H9 (cell line): Measurements from ENCODE around the gene HIPK2. TPM values are rescaled to one million over a fixed set of nuclear protein-coding genes. Genes with fewer than 3 reads are reported as not detected.

Source experiments
- DNase-seq: peaks from one replicate; pipeline ENCODE4 v3.0.0-alpha.2; 2017
- H2AFZ ChIP-seq: one replicate; pipeline ENCODE4 v1.6.1; 2013; ENCODE audit warnings: mild to moderate bottlenecking, low read length, control low read depth, moderate library complexity
- H2AK5ac ChIP-seq: 2 replicates; pipeline ENCODE4 v1.6.1; 2013; ENCODE audit warnings: low read length, control low read depth, mixed read lengths; ENCODE audit not compliant: insufficient read length
- H2BK120ac ChIP-seq: one replicate; pipeline ENCODE4 v1.6.1; 2013; ENCODE audit warnings: low read depth, mild to moderate bottlenecking, low read length, control low read depth, inconsistent platforms; ENCODE audit not compliant: poor library complexity, severe bottlenecking
- H2BK12ac ChIP-seq: 2 replicates; pipeline ENCODE4 v1.6.1; 2013; ENCODE audit warnings: low read length, control low read depth, mixed read lengths, low read depth; ENCODE audit not compliant: insufficient read length
- H2BK15ac ChIP-seq: 2 replicates; pipeline ENCODE4 v1.6.1; 2013; ENCODE audit warnings: low read depth, low read length, control low read depth
- H2BK20ac ChIP-seq: one replicate; pipeline ENCODE4 v1.6.1; 2013; ENCODE audit warnings: low read depth, mild to moderate bottlenecking, low read length, control low read depth, inconsistent platforms; ENCODE audit not compliant: poor library complexity, severe bottlenecking
- H2BK5ac ChIP-seq: 2 replicates; pipeline ENCODE4 v1.6.1; 2013; ENCODE audit warnings: low read length, control low read depth, mixed read lengths; ENCODE audit not compliant: insufficient read length
- H3K14ac ChIP-seq: 2 replicates; pipeline ENCODE4 v1.6.1; 2013; ENCODE audit warnings: low read length, control low read depth; ENCODE audit not compliant: insufficient read depth
- H3K18ac ChIP-seq: 2 replicates; pipeline ENCODE4 v1.6.1; 2013; ENCODE audit warnings: low read depth, mild to moderate bottlenecking, mixed read lengths, low read length, control low read depth; ENCODE audit not compliant: insufficient read length
- H3K23ac ChIP-seq: 2 replicates; pipeline ENCODE4 v1.6.1; 2013; ENCODE audit warnings: low read length, control low read depth, mixed read lengths, low read depth; ENCODE audit not compliant: insufficient read length
- H3K23me2 ChIP-seq: 2 replicates; pipeline ENCODE4 v1.6.1; 2013; ENCODE audit warnings: low read depth, mild to moderate bottlenecking, mixed read lengths, low read length, control low read depth; ENCODE audit not compliant: insufficient read length, poor library complexity, severe bottlenecking
- H3K27ac ChIP-seq: 2 replicates; pipeline ENCODE4 v1.5.1; 2013; ENCODE audit warnings: low read length, control low read depth, mixed read lengths, low read depth; ENCODE audit not compliant: insufficient read length
- H3K27me3 ChIP-seq: 2 replicates; pipeline ENCODE4 v1.6.1; 2013; ENCODE audit warnings: low read length, control low read depth, inconsistent platforms; ENCODE audit not compliant: insufficient read depth
- H3K4ac ChIP-seq: 2 replicates; pipeline ENCODE4 v1.6.1; 2013; ENCODE audit warnings: low read depth, mild to moderate bottlenecking, control low read depth, inconsistent platforms, low read length, moderate library complexity
- H3K4me1 ChIP-seq: 2 replicates; pipeline ENCODE4 v1.6.1; 2013; ENCODE audit warnings: low read length, control low read depth, inconsistent platforms; ENCODE audit not compliant: insufficient read depth
- H3K4me2 ChIP-seq: 2 replicates; pipeline ENCODE4 v1.6.1; 2013; ENCODE audit warnings: low read length, control low read depth, mixed read lengths; ENCODE audit not compliant: insufficient read length, insufficient read depth
- H3K56ac ChIP-seq: 2 replicates; pipeline ENCODE4 v1.6.1; 2013; ENCODE audit warnings: low read depth, mild to moderate bottlenecking, mixed read lengths, low read length, control low read depth; ENCODE audit not compliant: insufficient read length
- H3K79me1 ChIP-seq: 2 replicates; pipeline ENCODE4 v1.6.1; 2013; ENCODE audit warnings: low read depth, mild to moderate bottlenecking, moderate library complexity, low read length, control low read depth, inconsistent platforms; ENCODE audit not compliant: insufficient read depth, poor library complexity, severe bottlenecking
- H3K79me2 ChIP-seq: 2 replicates; pipeline ENCODE4 v1.6.1; 2013; ENCODE audit warnings: low read length, control low read depth, inconsistent platforms; ENCODE audit not compliant: insufficient read depth
- H3K9ac ChIP-seq: 2 replicates; pipeline ENCODE4 v1.6.1; 2013; ENCODE audit warnings: low read length, control low read depth, mixed read lengths; ENCODE audit not compliant: insufficient read length; ENCODE audit errors: extremely low read depth
- H3K9me3 ChIP-seq: one replicate; pipeline ENCODE4 v1.6.1; 2013; ENCODE audit warnings: low read depth, low read length, inconsistent platforms; ENCODE audit not compliant: control insufficient read depth
- H3T11ph ChIP-seq: one replicate; pipeline ENCODE4 v1.6.1; 2013; ENCODE audit warnings: mild to moderate bottlenecking, low read length, control low read depth, inconsistent platforms
- H4K20me1 ChIP-seq: one replicate; pipeline ENCODE4 v1.6.1; 2013; ENCODE audit not compliant: control insufficient read depth, insufficient read length, insufficient read depth
- H4K5ac ChIP-seq: 2 replicates; pipeline ENCODE4 v1.6.1; 2013; ENCODE audit warnings: low read depth, mild to moderate bottlenecking, mixed read lengths, low read length, control low read depth; ENCODE audit not compliant: insufficient read length
- H4K8ac ChIP-seq: replicated peaks from 2 replicates; pipeline ENCODE4 v1.6.1; 2013; ENCODE audit warnings: low read length, control low read depth, mixed read lengths, low read depth; ENCODE audit not compliant: insufficient read length
- H4K91ac ChIP-seq: 2 replicates; pipeline ENCODE4 v1.6.1; 2013; ENCODE audit warnings: low read depth, mild to moderate bottlenecking, moderate library complexity, mixed read lengths, low read length, control low read depth; ENCODE audit not compliant: insufficient read length
- H3K27ac Mint-ChIP-seq, 3 experiments: 2 replicates in 2 of 3; 3 replicates in 1 of 3; pipeline ENCODE4 v1.8.0; 2020 to 2021; ENCODE audit warnings: mixed read lengths in 3 of 3, mild to moderate bottlenecking in 1 of 3, moderate library complexity in 1 of 3
- H3K27me3 Mint-ChIP-seq: 2 replicates; pipeline ENCODE4 v1.8.0; 2021; ENCODE audit warnings: low read depth, mild to moderate bottlenecking, moderate library complexity, mixed read lengths
- H3K36me3 Mint-ChIP-seq, 3 experiments: 2 replicates in 2 of 3; 3 replicates in 1 of 3; pipeline ENCODE4 v1.8.0; 2020 to 2021; ENCODE audit warnings: low read depth in 3 of 3, mixed read lengths in 3 of 3; ENCODE audit not compliant: insufficient read depth in 1 of 3
- H3K4me1 Mint-ChIP-seq, 2 experiments: 2 replicates each; pipeline ENCODE4 v1.8.0; 2020; ENCODE audit warnings: mixed read lengths in 2 of 2
- H3K4me3 Mint-ChIP-seq, 2 experiments: 2 replicates in 1 of 2; 3 replicates in 1 of 2; pipeline ENCODE4 v1.8.0; 2020 to 2021; ENCODE audit warnings: mild to moderate bottlenecking in 2 of 2, mixed read lengths in 2 of 2, moderate library complexity in 1 of 2
- H3K9me3 Mint-ChIP-seq, 2 experiments: 2 replicates in 1 of 2; 3 replicates in 1 of 2; pipeline ENCODE4 v1.8.0; 2020; ENCODE audit warnings: mild to moderate bottlenecking in 2 of 2, mixed read lengths in 2 of 2, moderate library complexity in 1 of 2
- WGBS: extraction: QIAGEN DNeasy Blood & Tissue Kit; methylation state at CpG from one replicate; pipeline ENCODE4 v1.1.7; 2013; ENCODE audit warnings: missing lambda C conversion rate, low lambda C conversion rate, mixed read lengths; ENCODE audit not compliant: insufficient read length; ENCODE audit errors: extremely low coverage; 5-methylcytosine and 5-hydroxymethylcytosine counted together
- total RNA-seq: library from RNA; stranded (reverse); gene quantifications from 2 replicates; pipeline ENCODE4 v1.2.1, GENCODE V29; 2021
- TF ChIP-seq, protein P1 (sequence below): fragments of 200-600 bp; sonication (generic); conservative IDR thresholded peaks from 3 replicates; pipeline ENCODE4 v1.8.0; 2021; ENCODE audit warnings: antibody characterized with exemption, mild to moderate bottlenecking

Gene HIPK2
- total RNA-seq, 1 experiment from 2014 or later: 21.9 TPM

DNA sequence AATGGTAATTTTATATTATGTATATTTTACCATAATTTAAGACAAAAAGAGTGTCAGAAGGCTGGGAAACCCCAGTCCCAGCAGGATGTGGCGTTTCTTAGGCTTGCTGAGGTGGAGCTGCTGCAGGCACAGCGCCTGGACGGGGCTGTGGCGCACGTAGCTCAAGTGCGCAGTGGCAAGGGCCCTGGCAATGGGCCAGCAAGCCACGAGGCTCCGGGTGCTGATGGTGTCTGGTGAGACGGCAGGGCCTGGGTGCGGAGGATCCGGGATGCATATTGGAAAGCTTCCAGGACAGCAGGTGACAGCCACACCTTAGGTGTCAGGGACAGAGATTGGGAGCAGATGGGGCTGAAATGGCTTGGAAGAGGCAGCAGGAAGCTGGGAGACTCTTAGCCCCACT lies 217.1 kb downstream of the HIPK2 start:
- Histone ChIP-seq H3K27ac (no peak overlapping the region), H2BK120ac (no peak overlapping the region), H4K91ac (no peak overlapping the region), H3K79me1 (no peaks in the 10 kb centered on the region), H2AK5ac (no peak overlapping the region), H3K27me3 (no peaks in the 10 kb centered on the region), H3K79me2 (no peaks in the 10 kb centered on the region), H2BK20ac (no peak overlapping the region), H3K9me3 (no peaks in the 10 kb centered on the region), H3K23me2 (no peaks in the 10 kb centered on the region), H3K9ac (no peak overlapping the region), H3T11ph (no peak overlapping the region), H2AFZ (no peak overlapping the region), H3K56ac (no peak overlapping the region), H3K23ac (no peak overlapping the region), H3K14ac (no peak overlapping the region), H3K4ac (no peak overlapping the region), H4K20me1 (no peaks in the 10 kb centered on the region), H4K5ac (no peak overlapping the region), H3K4me1 (no peaks in the 10 kb centered on the region), H2BK12ac (no peak overlapping the region), H4K8ac (no peak overlapping the region), H3K18ac (no peak overlapping the region), H3K4me2 (no peak overlapping the region), H2BK5ac (no peak overlapping the region), H2BK15ac (no peak overlapping the region)
- H3K36me3 Mint-ChIP-seq: peaks cover 0 to 4% (median 0%) of the 10 kb centered on the region in 3 experiments; a peak in 2 of 7 replicates
- H3K4me3 Mint-ChIP-seq: no peak overlapping the region
- no peak for DNase-seq
- no peak overlapping the region for H3K27ac Mint-ChIP-seq
- TF ChIP-seq, protein P1, sequence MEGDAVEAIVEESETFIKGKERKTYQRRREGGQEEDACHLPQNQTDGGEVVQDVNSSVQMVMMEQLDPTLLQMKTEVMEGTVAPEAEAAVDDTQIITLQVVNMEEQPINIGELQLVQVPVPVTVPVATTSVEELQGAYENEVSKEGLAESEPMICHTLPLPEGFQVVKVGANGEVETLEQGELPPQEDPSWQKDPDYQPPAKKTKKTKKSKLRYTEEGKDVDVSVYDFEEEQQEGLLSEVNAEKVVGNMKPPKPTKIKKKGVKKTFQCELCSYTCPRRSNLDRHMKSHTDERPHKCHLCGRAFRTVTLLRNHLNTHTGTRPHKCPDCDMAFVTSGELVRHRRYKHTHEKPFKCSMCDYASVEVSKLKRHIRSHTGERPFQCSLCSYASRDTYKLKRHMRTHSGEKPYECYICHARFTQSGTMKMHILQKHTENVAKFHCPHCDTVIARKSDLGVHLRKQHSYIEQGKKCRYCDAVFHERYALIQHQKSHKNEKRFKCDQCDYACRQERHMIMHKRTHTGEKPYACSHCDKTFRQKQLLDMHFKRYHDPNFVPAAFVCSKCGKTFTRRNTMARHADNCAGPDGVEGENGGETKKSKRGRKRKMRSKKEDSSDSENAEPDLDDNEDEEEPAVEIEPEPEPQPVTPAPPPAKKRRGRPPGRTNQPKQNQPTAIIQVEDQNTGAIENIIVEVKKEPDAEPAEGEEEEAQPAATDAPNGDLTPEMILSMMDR: no peak
- WGBS: no CpG with 5 or more reads among the region's 11 CpGs
- no peaks in the 10 kb centered on the region for H3K9me3 Mint-ChIP-seq
- H3K27me3 Mint-ChIP-seq: peaks cover 2% of the 10 kb centered on the region; the same call in 1 of the 2 replicates
- peaks cover 15 to 19% of the 10 kb centered on the region in 2 experiments for H3K4me1 Mint-ChIP-seq
